Uterus (tissue), 2 donors: ENCODE data around the gene STRBP.

Experiments
- CTCF ChIP-seq, 4 experiments: fragments of 200-600 bp in 2 of 4; fragments of 450-650 bp in 2 of 4; sonication (generic) in 2 of 4; IDR thresholded peaks; one replicate each; pipeline ENCODE4 v1.5.1; 2016 to 2019; ENCODE audit warnings: antibody characterized with exemption in 4 of 4, mild to moderate bottlenecking in 2 of 4, moderate library complexity in 1 of 4
- POLR2A ChIP-seq, 2 donors: fragments of 450-650 bp; IDR thresholded peaks; one replicate each; pipeline ENCODE4 v1.6.1; 2016; ENCODE audit warnings: antibody characterized with exemption in 2 of 2, mild to moderate bottlenecking in 1 of 2, moderate library complexity in 1 of 2

GRCh38 chr9:123150708-123151503, 117.5 kb downstream of the STRBP start:
- TF ChIP-seq CTCF (IDR thresholded peaks at IDR 0.05), result no peak
- no peak for TF ChIP-seq POLR2A (IDR thresholded peaks at IDR 0.05)
